Activated CD8-positive, alpha-beta memory T cell treated with anti-CD3 and anti-CD28 coated beads for 48 hours (primary cell): ENCODE measurements around the gene F5.

Source experiments
- DNase-seq, 3 experiments: peaks; one replicate each; pipeline ENCODE4 v3.0.0-alpha.2; 2020; ENCODE audit warnings: low read depth in 2 of 3, low spot score in 2 of 3

Gene F5

GRCh38 chr1:169588785-169589485 is 2.7 kb upstream of the F5 start:
- DNase-seq = no peak

- DNase-seq = no peak
Measured at GRCh38 chr1:169588112-169588511, 1.8 kb upstream of the F5 start.

GRCh38 chr1:169586067-169586394 is 250 bp downstream of the F5 start:
- no peak for DNase-seq

- DNase-seq = no peak
Measured at GRCh38 chr1:169585181-169585580, 1.1 kb downstream of the F5 start.

DNA sequence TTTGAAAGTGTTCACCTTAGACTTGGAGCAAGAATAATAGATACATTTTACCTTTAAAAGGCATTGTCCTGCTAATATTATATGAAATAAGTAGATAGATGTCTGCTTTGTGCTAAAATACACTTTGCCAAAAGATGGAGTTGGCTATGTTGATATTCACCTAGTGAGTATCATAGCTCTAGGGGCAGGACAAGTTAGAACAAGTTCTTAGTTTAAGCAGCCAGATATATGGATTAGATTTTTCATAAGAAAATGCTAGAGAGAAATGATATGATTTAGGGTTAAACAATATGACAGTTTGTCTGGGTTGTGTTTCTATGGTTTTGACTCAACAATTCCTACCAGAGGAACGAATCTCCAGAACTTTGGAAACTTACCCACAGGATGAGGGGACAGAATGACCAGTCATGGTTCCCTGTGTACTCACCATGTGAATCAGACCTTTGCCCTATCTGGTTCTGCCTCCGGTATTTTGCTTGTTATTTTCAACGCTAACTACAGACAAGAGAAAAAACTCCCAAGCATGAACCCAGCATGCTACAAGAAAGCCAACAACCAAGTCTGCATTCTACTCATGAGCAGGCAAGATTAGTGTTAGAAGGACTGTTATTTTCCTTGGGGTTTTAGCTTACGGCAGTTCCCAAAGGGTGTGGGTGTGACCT is 1.7 kb downstream of the F5 start:
- DNase-seq = no peak

DNA sequence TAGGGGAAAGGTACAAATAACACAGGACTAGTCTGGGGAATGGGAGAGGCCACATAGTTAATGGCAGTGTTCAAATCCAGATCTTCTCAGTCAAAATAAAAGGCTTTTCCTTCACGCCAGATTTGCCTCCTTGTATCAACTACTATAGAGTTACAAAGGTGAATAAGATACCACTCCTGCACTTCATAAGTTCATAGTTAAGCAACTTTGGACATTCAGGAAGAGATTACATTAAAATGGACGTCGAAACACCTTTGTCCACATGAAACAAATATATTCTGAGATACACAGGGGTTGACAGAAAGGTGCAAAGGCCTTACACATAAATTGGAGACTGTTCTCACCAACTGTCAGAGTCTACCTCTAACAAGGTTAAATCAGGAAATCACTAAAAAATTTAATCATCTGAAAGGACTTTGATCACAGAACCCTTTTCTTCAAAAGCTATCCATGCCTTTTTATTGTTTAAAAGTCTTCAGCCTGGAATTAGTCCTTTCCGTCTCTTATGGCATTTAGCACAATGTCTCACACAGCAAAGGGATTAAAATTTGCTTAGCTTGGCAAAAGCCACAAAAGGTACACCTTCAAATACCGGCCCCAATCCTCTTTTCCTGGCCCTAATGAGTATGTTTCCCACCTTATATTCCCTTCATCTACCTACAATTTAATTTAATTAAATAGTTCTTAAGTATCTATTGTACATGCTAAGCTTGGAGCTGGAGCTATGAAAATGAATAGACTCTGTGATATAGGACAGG is 8.1 kb downstream of the F5 start:
- DNase-seq = no peak

GRCh38 chr1:169576935-169577331 is 9.3 kb downstream of the F5 start:
- DNase-seq = no peak

DNA sequence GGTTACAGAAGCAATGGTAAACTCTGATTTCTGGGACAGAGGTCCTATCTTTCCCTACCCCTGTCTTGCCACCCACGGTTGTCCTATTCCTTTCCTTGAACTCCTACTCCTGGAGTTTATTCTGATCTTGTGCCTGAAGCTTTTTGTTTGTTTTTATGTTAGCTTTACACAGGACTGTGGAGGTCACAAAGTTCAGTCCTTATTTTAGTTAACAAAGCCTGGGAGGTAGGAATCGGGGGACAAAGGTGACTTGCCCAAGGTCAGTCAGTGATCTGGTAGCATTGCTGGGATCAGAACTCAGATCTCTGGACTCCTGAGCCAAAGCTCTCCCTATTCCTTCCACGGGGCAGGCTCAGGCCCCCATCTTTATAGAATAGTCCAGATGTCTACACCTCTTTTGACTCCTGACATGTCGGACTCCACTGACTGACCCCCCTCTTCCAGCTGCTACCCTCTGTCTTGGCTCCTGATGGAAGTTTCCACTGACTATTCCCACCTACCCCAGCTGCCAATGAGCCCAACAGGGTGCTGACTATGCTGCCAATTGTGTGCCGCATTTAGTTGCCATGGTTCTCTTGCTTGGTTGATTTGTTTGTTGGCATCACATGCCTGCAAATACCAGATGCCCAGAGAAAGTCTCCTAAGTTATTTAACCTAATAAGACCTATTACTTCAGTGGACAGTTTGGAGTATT is 9.9 kb downstream of the F5 start:
- no peak for DNase-seq

- no peak for DNase-seq
Measured at GRCh38 chr1:169574336-169574735, 11.9 kb downstream of the F5 start.

DNA sequence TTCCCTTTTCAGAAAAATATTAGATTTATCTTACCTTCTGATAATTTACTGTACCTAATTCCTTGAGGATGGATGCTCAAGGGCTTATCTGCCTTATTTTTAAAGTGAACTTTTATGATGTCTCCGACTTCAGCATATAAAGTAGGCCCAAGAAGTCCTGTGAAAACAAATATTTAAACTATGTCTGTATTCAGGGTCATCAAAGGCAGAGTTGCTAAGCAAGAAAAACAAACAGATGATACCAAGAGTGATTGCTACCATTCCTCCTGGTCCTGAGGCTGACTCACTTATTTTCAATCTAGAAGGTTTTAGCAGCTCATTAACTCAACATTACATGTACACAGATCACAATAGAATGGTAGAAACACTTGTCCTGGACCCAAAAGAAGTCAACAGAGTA is 14.1 kb downstream of the F5 start:
- no peak for DNase-seq

GRCh38 chr1:169571450-169571849 is 14.8 kb downstream of the F5 start:
- no peak for DNase-seq

DNA sequence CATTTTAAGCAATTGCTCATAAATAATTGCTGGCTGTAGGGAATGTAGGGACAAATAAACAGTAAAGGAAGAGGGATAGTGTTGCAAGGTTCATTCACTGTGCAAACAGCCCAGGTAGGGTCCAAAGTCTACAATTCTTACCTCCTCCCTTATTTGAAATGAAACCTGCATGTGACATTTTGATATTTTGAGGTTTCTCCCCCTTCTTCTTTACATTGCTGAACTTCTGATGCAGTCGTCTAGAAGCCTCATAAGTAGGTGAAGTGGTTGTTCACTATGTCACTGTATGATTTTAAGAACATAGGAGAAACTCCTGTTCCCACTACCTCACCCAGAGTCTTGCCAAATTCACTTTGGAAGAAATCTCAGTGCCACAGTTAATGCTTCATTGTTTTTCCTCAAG is 16.1 kb downstream of the F5 start:
- DNase-seq = no peak

GRCh38 chr1:169568497-169568896 is 17.8 kb downstream of the F5 start:
- DNase-seq = no peak

DNA sequence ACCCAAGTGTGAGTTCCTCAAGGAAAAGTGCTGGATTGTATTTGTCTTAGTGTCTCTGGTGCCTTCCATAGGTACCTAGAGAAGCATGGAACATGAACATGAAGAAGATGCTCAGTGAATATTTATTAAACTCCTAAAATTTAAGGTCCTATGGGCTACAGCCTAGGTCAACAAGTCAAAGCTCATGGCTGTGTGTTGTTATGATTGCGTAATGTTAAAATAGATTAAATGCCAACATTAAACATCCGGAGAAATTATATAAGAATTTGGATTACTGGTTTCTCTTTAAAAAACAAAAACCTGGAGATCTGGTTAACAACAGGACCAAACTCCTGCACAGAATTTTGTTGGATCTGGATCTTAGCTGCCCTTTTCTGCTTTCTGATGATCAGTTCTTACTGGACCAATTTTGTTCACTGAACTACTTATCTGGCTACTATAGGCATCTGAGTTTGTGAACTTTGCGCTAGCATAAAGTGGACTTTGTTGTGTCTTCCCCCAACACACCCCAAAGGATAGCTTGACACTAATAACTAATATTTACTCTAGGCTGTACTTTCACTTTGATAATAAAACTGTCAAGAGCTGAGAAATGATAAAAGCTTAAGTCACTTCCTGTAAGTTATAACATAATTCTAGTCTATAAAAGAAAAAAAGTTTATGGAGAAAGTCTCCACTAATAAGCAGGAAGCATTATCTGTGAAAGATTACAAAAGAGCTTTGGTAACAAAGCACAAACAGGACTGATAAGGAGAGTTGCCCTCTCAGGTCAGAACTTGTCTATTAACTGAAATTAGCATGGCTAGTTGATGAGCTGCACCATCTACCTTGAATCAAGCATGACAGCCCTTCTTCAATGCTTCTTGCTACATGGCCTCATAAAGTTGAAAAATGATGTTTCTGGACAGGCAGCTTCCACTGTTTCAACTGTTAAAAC is 20.7 kb downstream of the F5 start:
- DNase-seq = no peak

DNA sequence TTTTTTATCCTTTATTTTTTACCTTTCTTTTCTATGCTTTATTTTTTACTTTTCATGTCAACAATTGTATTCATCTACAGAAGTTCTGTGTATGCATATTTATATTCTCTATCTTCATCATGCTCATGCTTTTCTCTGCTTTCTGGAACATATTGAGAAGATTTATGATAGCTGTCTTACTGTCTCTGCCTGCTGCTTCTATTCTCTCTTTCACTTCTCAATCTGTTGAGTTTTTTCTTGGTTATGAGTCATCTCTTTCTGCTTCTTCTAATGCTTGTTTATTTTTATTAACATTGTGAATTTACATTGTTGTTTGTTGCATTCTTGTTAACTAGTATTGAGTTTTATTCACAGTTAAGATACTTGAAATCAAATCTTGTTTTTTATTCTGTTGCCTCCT is 22.6 kb downstream of the F5 start:
- no peak for DNase-seq

DNA sequence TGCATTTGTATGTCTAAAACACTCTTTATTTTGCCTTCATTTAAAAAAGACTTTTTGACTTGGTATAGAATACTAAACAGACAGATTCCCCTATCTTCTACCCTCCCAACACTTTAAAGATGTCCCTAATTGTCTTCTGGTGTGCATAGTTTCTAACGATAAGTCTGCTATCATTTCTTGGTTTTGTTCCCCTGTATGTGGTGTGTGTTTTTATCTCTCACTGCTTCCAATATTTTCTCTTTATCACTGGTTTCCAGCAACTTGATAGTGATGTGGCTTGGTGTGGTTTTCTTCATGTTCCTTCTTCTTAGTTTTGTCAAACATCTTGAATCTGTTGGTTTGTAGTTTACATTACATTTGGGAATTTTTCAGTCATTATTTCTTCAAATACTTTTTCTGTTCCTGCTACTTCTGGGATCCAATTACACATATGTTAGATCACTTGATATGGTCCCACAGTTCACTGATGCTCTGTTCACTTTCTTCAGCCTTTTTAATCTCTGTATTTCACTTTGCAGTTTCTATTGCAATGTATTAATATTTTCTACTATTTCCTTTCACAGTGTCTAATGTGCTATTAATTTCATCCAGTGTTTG is 23.2 kb downstream of the F5 start:
- DNase-seq = no peak

DNA sequence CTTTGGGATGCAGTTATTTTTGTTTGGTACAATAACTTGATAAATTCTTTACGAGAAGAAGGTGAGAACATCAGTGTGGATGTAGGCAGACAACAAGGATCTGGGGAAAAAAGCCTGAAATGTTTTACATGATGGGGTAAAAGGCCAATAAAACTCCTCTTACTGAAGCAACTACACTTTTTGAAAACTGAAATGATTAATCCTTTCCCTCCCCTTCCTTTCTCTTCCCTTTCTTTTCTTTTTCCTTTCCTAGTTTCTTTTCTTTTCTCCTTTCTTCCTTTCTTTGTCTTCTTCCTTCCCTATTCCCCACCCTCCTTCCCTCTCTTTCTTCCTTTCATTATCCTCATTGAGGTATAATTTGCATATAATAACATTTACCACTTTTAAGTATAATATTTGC is 24.6 kb downstream of the F5 start:
- no peak for DNase-seq

DNA sequence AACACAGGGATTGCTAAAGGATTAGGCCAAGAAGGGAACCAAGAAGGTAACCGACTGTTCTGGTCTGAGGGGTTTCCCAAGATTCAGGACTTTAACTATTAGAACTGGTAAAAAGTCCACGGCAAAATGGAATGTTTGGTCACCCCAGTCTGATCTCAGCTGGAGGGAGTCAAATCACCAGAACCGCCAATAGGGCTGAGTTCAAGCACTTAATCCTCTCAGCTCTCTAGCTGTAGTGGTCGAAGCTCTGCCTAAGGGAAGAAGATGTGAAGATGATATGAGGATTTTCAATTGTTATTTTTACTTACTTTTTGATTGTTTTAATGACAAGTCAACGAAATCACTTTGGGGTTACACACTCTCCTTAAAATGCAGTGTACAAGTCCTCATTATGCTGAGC is 29.1 kb downstream of the F5 start:
- DNase-seq = no peak

- DNase-seq = no peak
Measured at GRCh38 chr1:169550294-169550693, 36.0 kb downstream of the F5 start.

DNA sequence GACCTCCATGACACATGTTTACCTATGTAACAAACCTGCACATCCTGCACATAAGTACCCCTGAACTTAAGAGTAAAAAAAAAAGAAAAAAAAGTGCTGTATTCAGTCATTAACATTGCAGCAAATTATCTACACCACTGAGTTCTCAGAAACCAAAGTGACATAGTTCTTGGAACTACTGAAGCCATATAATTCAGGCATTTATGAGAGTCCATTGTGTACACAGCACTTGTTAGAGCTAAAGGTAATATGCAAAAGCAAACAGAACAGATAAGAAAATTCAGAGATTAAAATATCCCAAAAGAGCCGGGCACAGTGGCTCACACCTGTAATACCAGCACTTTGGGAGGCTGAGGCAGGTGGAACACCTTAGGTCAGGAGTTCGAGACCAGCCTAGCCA is 38.0 kb downstream of the F5 start:
- DNase-seq = no peak
